Measurements from ENCODE around the gene ST3GAL3.
A peak's percentile ranks its signal among the peaks of the same experiment; 100 is the strongest.

ST3GAL3 gene

DNA sequence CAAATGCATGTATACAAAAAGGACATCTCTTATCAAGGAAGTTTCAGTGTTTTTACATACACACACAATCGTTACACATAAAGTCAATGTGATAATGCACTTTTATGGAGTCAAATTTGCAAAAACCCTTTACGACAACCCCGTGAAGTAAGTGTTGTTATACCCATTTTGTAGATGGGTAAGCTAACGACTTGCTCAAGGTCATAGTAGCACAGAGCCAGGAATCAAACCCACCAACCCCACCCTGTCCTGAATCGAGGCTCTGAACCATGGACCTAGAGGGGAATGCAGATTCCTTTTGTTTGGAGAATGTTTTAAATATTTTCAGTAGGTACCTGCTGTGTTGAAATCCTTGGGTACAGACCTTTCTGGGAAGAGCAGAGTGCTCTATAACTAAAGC is 148.9 kb downstream of the ST3GAL3 start:
- DNase-seq = no peak

DNA sequence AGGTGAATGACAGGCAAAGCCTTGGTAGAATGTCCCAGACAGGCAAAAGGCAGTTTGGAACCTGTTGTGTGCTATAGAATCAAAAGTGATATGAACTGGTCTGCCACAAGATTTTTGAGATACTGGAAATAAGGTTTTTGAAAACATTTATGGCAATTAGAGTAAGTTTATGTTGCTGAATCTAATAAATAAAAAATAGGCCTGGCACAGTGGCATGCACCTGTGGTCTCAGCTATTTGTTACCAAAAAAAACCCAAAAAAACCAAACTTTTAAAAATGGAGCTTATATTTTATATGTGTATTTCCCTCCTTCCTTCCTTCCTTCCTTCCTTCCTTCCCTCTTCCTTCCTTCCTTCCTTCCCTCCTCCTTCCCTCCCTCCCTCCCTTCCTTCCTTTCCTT is 149.8 kb downstream of the ST3GAL3 start:
- no peak for DNase-seq

DNA sequence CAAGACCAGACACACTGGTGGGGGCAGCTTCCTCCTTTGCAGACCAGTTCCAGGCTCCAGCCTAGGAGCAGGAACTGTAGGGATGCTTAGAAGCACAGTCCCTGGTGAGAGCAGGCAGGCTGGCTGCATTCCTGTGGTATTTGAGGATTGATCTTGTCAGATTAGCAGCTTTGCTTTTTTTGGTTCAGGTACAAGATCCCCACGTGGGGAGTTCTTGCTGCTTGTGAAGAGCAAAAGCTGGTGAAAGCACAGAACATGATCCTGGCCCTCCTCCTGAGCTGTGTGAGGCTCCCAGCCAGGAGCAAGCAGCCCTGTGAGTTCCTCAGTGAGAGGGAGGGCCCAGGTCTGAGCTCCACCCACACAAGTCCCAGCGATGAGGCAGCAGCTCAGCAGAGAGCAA is 151.0 kb downstream of the ST3GAL3 start:
- DNase-seq = no peak

DNA sequence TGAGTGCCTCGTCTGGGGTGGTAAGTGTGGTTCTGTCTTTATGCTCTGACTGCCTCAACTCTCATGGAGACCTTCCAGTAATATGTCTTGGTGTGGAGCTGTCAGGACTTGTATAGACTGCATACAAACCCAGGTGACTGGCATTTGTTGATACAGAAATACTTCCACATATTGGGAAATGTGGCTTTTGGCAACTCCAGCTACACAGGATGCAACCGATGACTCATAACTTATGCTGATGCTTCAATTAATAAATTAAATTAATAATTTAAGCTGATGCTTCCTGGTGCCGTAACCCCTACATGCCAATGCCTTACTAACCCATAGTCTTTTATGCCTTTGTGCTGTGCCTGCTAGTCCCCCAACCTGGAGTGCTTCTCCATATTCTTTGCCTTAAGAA is 154.0 kb downstream of the ST3GAL3 start:
- DNase-seq = no peak

DNA sequence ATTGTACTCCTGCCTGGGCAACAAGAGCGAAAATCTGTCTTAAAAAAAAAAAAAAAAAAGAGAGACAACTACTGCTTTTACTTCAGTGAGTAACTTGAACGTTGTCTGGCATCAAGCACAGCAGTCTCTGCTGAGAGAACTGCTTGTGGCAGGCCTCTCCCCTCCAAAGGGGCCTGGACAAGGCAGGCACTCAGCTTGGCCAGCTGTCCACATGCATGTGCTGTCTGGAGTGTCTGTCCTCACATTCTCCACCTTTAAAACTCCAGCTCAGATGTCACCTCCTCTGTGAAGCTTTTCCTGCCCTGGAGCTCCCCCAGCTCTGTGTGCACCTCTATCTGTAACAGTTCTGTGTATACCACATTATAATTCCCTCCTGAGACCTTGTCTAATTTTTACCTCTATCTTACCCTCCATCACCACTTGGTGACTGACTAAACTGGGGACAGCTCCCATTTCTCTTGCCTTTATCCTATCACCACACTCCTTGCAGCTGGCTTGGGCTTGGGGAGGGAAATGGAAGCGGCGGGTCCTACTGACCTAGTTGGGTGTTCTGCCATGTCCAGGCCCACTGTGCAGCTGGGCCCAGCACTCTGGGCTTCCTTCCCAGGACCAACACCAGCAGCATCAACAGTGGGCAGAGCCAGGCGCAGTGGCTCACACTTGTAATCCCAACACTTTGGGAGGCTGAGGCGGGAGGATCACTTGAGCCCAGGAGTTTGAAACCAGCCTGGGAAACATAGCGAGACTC is 154.8 kb downstream of the ST3GAL3 start:
- no peak for DNase-seq

DNA sequence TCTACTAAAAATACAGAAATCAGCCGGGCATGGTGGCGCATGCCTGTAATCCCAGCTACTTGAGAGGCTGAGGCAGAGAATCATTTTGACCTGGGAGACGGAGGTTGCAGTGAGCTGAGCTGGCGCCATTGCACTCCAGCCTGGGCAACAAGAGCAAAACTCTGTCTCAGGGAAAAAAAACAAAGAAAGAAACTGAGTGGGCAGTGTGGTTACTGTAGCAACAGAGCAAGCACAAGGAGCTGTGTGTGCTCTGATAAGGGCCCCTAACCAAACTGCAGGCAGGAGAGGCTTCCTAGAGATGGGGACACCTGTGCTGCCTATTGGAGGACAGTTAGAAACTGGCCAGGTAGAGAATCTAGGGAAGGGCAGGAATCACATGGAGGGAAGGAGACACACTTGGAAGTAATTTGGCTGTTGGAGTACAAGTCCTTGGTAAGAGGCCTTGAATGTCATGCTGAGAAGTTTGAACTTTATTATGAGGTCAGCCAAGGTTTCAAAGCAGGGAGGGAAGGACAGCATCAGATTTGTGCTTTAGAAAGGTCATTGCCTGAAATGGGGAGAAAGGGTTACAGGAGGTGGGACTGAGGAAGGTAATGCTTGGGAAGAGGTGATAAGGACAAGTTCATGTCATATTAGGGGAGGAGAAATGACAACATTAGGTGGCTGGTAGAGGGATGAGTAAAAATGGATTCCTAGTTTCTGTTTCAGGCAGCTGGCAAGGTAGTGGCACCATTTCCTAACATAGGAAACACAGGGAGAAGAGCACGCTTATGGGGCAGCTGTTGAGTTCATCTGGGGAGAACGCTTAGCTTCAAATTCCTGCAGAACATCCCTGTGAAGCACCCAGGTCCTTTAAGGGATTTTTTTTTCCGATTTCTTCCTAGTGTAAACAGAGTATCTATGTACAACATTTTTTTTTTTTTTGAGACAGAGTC is 157.0 kb downstream of the ST3GAL3 start:
- no peak for DNase-seq

DNA sequence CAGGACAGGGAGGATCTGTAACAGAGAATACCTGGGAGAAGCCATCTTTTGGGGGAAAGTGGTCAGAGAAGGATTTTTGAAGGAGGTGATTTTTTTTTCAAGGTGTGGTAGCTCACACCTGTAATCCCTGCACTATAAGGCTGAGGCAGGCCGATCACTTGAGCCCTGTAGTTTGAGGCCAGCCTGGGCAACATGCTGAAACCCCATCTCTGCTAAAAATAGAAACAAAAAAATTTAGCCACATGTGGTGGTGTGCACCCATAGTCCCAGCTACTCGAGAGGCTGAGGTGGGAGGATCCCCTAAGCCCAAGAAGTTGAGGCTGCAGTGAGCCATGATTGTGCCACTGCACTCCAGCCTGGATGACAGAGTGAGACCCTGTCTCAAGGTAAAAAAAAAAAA is 158.9 kb downstream of the ST3GAL3 start:
- no peak for DNase-seq

DNA sequence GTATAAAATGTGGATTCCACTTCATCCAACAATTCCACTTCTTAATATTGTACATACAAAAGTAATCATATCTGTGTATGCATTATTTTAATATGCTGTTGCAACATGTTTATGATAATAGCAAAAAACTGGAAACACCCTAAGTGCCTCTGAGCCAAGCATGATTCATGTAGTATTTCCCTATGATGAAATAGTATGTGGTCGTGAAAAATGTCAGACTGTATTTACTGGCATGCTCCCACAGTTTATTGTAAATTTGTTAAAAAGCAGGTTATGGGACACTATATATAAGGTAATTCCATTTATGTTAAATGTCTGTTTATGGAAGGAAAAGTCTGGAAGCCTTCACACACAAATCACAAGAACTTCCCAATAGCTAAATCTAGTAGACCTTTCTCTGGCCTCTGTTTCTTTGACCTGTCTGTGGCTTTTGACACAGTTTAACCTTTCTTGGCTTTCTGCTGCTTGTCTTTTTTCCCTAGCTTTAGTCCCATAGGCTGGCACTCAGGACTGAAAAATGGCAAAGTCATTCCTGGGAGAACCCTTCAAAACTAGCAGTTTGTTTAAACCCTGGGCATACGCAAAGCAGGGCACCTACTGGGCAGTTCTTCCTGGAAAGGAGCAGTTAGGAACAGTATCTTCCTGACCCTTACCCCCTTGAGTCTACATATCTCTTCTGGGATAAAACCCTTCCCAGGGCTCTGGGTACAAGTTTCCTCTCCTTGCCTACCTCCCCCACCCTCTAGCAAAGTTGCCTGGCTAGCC is 160.8 kb downstream of the ST3GAL3 start:
- DNase-seq = no peak

DNA sequence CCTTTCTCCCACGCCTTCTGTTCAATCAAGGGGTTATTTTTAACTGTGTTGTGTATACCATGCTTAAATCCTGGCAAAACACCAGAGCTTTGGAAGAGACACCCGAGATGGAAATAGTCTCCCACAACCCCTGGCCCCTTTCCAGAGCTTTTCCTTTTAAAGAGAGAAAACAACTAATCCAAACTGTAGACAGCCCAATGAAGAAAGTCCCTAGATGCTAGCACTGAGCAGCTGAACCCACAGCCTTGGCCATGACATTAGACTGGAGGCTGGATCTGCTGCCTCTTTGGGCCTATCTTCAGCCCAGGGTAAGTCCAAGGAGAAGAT is 161.4 kb downstream of the ST3GAL3 start:
- no peak for DNase-seq

DNA sequence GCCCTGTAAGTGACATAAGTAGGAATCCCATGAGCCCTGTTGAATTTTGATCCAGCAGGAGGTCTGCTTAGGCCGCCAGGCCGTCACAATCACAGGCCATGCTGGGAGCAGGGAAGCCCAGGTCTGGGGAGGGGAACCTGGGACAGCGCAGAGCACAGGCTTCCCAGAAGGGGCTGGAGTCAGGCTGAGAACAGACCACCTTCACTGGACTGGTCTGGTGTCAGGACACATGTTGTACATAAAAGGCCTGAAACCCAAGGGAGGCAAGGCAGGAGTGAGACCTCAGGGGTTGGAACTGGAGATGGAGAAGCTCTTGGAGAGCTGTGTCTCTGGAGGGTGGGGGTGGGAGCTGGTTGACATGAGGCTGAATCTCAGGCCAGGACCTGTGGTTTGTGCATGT is 163.0 kb downstream of the ST3GAL3 start:
- no peak for DNase-seq

DNA sequence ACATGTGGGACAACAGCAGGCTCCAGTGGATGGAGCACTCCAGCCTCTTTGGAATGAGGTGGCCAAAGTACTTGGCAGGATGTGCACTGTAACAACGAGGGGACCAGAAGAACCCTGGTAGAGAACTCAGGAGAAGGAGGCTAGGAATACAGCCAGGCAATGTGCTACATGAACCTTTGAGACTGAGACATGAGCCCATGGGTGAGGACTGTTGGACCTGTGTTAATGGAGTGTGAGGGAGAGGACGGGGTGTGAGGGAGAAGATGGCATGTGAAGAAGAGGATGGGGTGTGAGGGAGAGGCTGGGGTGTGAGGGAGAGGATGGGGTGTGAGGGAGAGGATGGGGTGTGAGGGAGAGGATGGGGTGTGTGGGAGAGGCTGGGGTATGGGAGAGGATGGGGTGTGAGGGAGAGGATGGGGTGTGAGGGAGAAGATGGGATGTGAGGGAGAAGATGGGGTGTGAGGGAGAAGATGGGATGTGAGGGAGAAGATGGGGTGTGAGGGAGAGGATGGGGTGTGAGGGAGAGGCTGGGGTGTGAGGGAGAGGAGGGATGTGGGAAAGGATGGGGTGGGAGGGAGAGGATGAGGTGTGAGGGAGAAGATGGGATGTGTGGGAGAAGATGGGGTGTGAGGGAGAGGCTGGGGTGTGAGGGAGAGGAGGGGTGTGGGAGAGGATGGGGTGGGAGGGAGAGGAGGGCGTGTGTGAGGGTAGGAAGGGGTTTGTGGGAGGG is 164.0 kb downstream of the ST3GAL3 start:
- no peak for DNase-seq

DNA sequence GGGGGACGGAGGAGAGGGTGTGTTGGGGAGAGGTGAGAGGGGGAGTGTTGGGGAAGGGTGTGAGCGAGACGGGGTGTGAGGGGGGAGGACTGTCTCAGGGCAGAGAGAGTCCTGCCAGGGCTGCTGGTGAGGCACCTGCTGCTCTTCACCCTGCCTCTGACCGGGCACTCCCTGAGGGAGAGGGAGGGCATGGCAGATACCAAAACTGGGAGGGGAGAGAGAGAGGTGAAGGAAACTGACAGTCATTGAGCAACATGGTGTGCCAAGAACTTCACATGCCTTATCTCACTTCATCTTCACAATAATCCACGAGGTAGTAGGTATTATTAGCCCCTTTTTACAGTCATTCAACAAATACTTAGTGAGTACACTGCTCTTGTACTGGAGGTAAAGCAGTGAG is 164.9 kb downstream of the ST3GAL3 start:
- no peak for DNase-seq

DNA sequence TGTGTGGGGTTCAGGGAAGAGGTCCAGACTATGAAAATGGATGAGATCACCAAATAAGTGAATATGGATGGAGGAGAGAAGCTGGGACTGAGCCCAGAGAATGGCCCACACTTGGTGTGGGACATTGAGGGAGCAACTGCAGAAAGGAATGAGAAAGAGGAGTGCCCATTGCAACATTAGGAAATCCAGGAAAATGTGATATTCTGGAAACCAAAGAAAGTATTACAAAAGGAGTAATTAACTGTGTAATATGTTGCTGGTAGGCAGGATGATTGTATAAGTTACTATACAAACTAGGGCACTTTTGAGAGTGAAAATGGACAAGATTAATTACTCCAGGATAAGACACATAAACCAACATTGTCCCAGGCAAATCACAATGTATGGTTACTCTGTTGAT is 166.5 kb downstream of the ST3GAL3 start:
- DNase-seq = no peak

DNA sequence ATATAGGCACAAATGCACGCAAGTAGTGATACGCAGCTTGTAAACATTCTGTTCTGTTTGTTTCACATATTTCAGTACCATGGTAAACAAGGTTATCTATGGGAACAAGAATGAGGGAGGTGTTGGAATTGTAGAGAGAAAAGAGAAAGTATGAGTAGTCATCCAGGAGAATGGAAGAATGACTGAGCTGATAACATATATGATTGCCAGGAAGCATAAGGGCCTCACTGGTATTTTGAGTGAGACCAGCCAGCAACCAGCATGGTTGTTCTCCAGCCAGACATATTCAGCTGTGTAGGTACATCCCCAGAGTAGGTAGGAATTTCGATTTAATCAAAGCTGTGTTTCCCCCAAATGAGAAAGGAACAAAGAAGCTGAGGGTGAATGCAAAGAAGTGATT is 167.4 kb downstream of the ST3GAL3 start:
- no peak for DNase-seq

DNA sequence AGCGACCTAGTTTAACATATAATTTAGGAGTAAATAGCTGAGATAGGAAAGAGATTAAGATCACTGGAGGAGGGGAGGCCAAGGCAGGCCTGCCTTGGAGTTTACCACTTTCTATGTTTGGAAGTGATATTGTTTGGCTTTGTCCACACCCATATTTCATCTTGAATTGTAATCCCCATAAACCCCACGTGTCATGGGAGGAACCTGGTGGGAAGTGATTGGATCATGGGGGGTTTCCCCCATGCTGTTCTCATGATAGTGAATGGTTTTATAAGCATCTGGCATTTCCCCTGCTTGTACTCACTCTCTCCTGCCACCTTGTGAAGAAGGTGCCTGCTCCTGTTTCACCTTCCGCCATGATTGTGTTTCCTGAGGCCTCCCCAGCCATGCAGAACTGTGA is 168.0 kb downstream of the ST3GAL3 start:
- no peak for DNase-seq

DNA sequence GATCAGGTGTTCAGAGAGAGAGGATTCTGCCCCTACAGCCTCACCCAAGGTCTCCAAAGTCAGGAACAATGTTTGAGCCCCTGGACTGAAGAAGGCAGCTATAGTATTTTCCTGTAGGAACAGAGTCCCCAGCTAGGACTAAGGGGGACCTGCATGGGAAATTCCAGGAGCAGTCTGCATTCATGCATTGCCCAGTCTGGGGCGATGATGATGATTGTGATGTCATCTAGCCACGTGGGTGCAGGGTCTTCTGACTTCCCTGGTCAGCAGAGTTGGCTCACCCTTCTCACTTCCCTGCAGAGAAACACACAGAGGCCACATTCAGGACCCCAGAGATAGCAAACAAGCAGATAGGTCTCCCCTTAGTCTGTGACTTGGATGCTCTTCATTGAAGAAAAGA is 169.8 kb downstream of the ST3GAL3 start:
- DNase-seq = no peak

DNA sequence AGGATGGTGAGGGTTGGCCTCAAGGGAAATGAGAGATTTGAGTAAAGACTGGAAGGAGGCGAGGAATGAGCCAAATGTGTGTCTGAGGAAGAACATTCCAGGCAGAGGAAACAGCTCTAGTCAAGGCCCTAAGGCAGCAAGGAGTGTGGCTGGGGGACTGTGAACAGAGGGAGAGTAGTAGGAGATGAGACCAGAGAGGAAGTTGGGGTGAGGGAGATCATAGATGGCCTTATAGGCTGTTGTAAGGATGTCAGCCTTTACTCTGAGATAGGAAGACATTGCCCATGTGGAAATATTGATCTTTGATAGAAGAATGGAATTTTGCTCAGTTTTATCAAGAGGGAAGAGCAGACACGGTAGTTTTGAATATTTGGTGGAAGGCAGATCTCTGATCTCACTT is 171.1 kb downstream of the ST3GAL3 start:
- peak; percentile 69 for DNase-seq

DNA sequence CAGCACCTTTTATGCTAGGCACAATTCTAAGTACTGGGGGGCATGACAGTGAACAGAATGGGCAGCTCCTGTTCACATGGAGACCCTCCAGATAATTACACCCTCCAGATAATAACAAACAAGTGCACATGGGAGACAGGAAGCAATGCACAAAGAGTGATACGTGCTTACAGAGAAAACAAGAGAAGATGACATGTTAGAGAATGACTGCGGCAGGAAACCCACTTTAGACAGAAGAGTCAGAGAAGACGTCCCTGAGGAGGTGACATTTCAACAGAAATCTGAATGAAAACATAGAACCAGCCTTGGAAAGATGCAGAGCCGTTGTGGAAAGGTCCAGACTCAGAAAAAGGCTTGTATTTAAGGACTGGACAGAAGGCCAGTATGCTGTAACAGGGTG is 171.5 kb downstream of the ST3GAL3 start:
- DNase-seq = peak; percentile 85

DNA sequence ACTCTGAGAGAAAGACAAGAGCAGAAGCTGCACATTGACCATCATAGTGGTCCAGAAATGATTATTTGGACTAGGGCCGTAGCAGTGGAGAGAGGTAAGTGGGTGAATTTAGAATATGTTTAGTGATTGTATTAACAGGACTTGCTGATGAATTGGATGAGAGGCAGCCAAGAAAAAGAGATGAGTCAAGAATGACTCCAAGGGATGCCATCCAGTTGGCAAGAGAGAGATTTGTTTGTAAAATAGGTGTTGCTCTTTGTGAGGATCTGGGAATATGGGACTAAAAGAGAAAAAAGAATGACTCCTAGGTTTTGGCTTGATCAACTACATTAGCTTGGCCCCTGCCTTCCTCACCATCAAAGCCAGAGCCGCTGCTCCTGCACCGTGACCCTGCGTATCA is 172.1 kb downstream of the ST3GAL3 start:
- no peak for DNase-seq

DNA sequence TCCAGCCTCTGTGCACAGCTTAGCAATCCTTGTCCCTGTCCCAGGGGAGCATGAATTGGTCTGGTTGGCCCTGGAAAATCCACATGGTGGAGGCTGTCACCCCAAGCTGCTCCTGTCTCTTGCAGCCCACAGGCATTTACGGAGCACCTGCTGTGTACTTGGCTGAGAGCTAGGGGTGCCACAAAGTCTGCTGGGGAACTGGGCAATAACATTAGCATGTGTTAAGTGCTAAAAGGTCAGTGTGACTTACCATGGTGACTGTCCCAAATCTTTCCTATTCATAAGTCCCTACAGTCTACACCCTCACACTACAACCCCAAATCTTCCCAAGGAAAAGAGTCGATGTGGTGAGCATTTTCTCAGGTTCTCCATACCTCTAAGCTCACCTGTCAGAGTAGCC is 172.7 kb downstream of the ST3GAL3 start:
- peak; percentile 36 for DNase-seq

DNA sequence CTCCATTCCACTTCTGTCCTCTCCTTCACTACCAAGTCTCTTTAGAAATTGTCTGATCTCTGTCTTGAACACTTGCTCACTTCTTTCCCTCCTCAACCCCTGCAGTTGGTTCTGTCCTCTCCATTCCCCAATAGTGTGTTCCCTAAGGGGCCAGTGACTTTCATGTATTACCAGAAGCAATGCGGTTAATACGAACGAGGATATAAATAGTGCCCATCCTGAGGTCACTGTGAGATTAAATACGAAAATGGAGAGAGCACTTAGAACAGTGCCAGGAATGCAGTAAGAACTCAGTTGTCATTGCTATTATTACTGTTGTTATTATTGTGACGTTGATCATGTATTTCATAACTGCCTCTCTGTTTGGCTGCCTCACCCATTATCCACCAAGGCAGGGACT is 173.3 kb downstream of the ST3GAL3 start:
- DNase-seq = no peak

DNA sequence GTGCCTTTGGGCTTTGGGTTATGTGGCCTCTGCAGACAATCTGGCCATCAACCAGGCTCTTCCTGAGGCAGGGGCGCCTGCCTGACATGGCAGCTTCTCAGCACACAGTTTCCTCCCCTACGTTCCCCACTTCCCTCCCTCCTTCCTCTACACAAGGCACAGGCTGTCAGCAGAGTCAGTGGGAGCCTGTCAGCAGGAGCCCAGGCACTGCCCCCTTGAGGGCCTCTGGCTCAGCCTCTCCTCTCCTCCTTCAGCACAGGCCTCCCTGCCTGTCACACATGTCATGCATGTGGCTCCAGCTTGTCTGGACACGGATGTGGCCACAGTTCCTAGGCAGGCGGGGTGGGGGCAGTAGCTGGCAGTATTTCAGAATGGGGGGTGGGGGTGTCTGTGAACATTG is 174.1 kb downstream of the ST3GAL3 start:
- DNase-seq = peak; percentile 14

DNA sequence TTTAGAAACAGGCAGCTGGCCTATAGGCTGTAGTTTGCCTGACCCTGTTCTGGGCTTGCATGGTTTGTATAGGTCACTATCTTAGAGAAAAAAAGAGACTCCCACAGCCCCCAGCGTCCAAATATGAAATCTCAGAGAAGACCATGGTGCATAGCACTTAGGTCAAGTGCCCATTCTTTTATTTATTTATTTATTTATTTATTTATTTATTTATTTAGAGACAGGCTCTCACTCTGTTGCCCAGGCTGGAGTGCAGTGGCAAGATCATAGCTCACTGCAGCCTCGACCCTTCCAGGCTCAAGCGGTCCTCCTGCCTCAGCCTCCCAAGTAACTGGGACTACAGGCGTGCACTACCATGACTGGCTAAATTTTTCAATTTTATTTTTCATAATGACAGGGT is 175.4 kb downstream of the ST3GAL3 start:
- DNase-seq = no peak
